ENCODE measurements around the gene HBB. TPM values are rescaled to one million over a fixed set of nuclear protein-coding genes. Genes with fewer than 3 reads are reported as not detected.

Gene HBB
- total RNA-seq, 1 experiment from 2014 or later, result not detected

- Mint-ChIP-seq H3K9me3 (ENCODE audit: unreplicated experiment) (no peaks in the 10 kb centered on the region), H3K27me3 (ENCODE audit: insufficient read depth, unreplicated experiment) (peaks cover 24% of the 10 kb centered on the region), H3K27ac (ENCODE audit: unreplicated experiment) (no peak overlapping the region), H3K4me1 (ENCODE audit: low read depth, unreplicated experiment) (no peaks in the 10 kb centered on the region), H3K4me3 (ENCODE audit: unreplicated experiment) (no peak overlapping the region), H3K36me3 (ENCODE audit: insufficient read depth, unreplicated experiment) (no peaks in the 10 kb centered on the region)
- ChIA-PET POLR2A (no interaction called here), CTCF (no interaction called here)
- no peak for TF ChIP-seq CTCF (IDR thresholded peaks at IDR 0.05; ENCODE audit: insufficient read depth in 1 of 2, low read depth in 1 of 2, low read length in 1 of 2, severe bottlenecking in 1 of 2, unreplicated experiment in 1 of 2)
- H3K4me3 ChIP-seq (ENCODE audit: low read depth, low read length), result no peak overlapping the region
- intact Hi-C loops (cut with micrococcal nuclease; ENCODE audit: unreplicated experiment), result no loop called here
- no TSS peak for BruUV-seq (replicated peaks)
- no peaks in the 10 kb centered on the region for H3K9me3 ChIP-seq
- no peak for DNase-seq
- H3K36me3 ChIP-seq (ENCODE audit: control insufficient read depth, insufficient read depth, low read length), result no peaks in the 10 kb centered on the region
- H3K27me3 ChIP-seq (replicated peaks; ENCODE audit: control insufficient read depth, insufficient read depth, low read length), result no peaks in the 10 kb centered on the region; the same call in 1 of the 2 replicates
- no peaks in the 10 kb centered on the region for H3K4me1 ChIP-seq
Observed at GRCh38 chr11:5266609-5267008, 39.7 kb upstream of the HBB start.

- H3K4me3 Mint-ChIP-seq (ENCODE audit: unreplicated experiment), result no peak overlapping the region
- no peaks in the 10 kb centered on the region for H3K9me3 Mint-ChIP-seq (ENCODE audit: unreplicated experiment)
- Histone ChIP-seq H3K4me1 (no peaks in the 10 kb centered on the region), H3K27me3 (replicated peaks; ENCODE audit: control insufficient read depth, insufficient read depth, low read length) (no peaks in the 10 kb centered on the region; the same call in 1 of the 2 replicates), H3K9me3 (no peaks in the 10 kb centered on the region), H3K4me3 (ENCODE audit: low read depth, low read length) (no peak overlapping the region), H3K36me3 (ENCODE audit: control insufficient read depth, insufficient read depth, low read length) (no peaks in the 10 kb centered on the region)
- intact Hi-C loops (cut with micrococcal nuclease; ENCODE audit: unreplicated experiment), result no loop called here
- peaks cover 22% of the 10 kb centered on the region for H3K27me3 Mint-ChIP-seq (ENCODE audit: insufficient read depth, unreplicated experiment)
- no peaks in the 10 kb centered on the region for H3K4me1 Mint-ChIP-seq (ENCODE audit: low read depth, unreplicated experiment)
- H3K27ac Mint-ChIP-seq (ENCODE audit: unreplicated experiment), result no peak overlapping the region
- no TSS peak for BruUV-seq (replicated peaks)
- TF ChIP-seq CTCF (IDR thresholded peaks at IDR 0.05; ENCODE audit: insufficient read depth in 1 of 2, low read depth in 1 of 2, low read length in 1 of 2, severe bottlenecking in 1 of 2, unreplicated experiment in 1 of 2), result no peak
- H3K36me3 Mint-ChIP-seq (ENCODE audit: insufficient read depth, unreplicated experiment), result no peaks in the 10 kb centered on the region
- no peak for DNase-seq
- ChIA-PET CTCF (no interaction called here), POLR2A (no interaction called here)
Observed at GRCh38 chr11:5265832-5266231, 39.0 kb upstream of the HBB start.

DNA sequence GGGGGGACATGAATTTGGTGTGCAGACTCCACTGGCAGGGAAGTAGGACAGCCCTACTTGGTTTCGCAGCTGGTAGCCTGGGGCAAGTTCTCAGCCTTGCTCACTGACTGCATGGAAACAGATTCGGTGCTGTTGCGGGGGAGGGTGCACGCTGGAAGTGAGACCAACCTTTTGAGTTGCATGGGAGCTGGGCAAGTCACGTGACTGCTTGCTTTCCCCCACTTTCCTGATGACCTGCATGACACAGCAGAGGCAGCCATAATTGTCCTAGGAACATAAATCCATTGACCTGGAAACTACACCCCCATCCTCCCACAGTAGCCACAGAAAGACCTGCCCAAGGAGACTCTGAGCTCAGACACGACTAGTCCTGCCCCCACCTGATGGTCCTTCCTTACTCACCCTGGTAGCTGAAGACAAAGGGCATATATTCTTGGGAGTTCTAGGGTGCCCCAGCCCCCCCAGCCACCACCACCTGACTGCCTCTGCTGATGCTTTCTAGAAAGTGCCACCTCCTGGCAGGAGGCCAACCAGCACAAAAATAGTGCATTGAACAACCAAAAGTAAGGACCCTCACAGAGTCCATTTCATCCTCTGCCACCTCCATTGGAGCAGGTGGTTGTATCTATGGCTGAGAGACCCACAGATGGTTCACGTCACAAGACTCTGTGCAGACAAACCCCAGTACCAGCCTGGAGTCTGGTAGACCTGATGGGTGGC is 31.8 kb upstream of the HBB start:
- Mint-ChIP-seq H3K27me3 (ENCODE audit: insufficient read depth, unreplicated experiment) (peaks cover 12% of the 10 kb centered on the region), H3K36me3 (ENCODE audit: insufficient read depth, unreplicated experiment) (no peaks in the 10 kb centered on the region), H3K4me3 (ENCODE audit: unreplicated experiment) (no peak overlapping the region), H3K27ac (ENCODE audit: unreplicated experiment) (no peak overlapping the region), H3K9me3 (ENCODE audit: unreplicated experiment) (no peaks in the 10 kb centered on the region), H3K4me1 (ENCODE audit: low read depth, unreplicated experiment) (no peaks in the 10 kb centered on the region)
- BruUV-seq (replicated peaks), result no TSS peak
- Histone ChIP-seq H3K9me3 (no peaks in the 10 kb centered on the region), H3K27me3 (replicated peaks; ENCODE audit: control insufficient read depth, insufficient read depth, low read length) (no peaks in the 10 kb centered on the region), H3K4me1 (no peaks in the 10 kb centered on the region), H3K4me3 (ENCODE audit: low read depth, low read length) (no peak overlapping the region), H3K36me3 (ENCODE audit: control insufficient read depth, insufficient read depth, low read length) (no peaks in the 10 kb centered on the region)
- ChIA-PET POLR2A (no interaction called here), CTCF (no interaction called here)
- DNase-seq, result no peak
- intact Hi-C loops (cut with micrococcal nuclease; ENCODE audit: unreplicated experiment), result no loop called here
- TF ChIP-seq CTCF (IDR thresholded peaks at IDR 0.05; ENCODE audit: insufficient read depth in 1 of 2, low read depth in 1 of 2, low read length in 1 of 2, severe bottlenecking in 1 of 2, unreplicated experiment in 1 of 2), result no peak

All from Caco-2 (cell line).